Measurements from ENCODE around the gene ACR. TPM values are rescaled to one million over a fixed set of nuclear protein-coding genes. Genes with fewer than 3 reads are reported as not detected.

Gene ACR
- polyA plus RNA-seq, 1 of the 3 experiments (the other 2 are of a cell fraction), result 0.15 TPM

DNA sequence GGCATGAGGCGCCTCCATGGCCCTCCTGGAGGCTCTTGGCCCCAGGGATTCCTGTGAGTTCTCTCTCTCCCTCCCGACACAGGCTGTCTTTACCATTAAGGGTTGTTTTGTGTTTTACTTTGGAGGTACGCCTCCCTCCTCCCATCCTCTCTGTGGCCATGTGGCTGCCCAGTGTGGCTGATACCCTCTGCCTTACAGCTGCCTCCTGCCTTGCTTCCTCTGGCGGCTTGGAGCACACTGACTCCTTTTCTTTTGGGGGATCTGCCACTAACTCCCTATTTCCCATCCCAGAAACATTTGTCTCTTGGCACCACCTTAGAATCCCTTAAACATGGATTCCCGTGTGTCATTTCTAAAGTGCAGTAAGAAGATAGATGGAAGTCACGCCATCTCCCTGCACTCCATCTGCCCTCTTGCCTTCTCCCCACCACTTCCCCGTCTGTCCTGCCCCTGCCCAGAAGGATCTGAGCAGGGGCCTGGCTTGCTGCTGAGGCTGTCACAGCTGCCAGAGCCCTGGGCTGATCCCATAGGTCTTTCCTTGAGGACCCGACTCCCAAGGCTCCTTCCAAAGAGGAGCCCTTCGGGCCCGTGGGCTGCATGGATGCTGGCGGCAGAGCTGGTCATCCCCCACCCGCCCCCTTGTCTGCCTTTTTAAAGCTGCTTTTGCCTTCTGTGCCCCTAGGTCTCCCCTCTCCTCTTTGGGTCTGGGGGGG is 15.1 kb upstream of the ACR start:
- no peak overlapping the region for H3K27ac ChIP-seq (ENCODE audit: low read depth in 2 of 2, low read length in 1 of 2)
- CTCF ChIA-PET, result interaction anchor here (1.0 to 2.1 kb wide), 4 partner anchors 10 to 60 kb away, joined by 3 to 8 read pairs (median 4); partner anchors contain the start of gene ACR

GRCh38 chr22:50723991-50724390 is 14.0 kb upstream of the ACR start:
- ChIA-PET CTCF (no interaction called here), POLR2A (no interaction called here)
- H3K4me2 ChIP-seq, result no peak overlapping the region
- no peak overlapping the region for H3K4me3 ChIP-seq (ENCODE audit: low read depth in 2 of 2, low read length in 1 of 2)
- H3K79me2 ChIP-seq (ENCODE audit: insufficient read depth), result no peaks in the 10 kb centered on the region
- no peaks in the 10 kb centered on the region for H3K36me3 ChIP-seq (replicated peaks in 1 of 2; ENCODE audit: control insufficient read depth in 1 of 2, insufficient read depth in 2 of 2, low read length in 1 of 2)
- no peaks in the 10 kb centered on the region for H3K4me1 ChIP-seq (ENCODE audit: control insufficient read depth in 1 of 2, insufficient read depth in 2 of 2, low read depth in 1 of 2, low read length in 1 of 2)
- H3F3A ChIP-seq (replicated peaks; ENCODE audit: insufficient read depth), result no peaks in the 10 kb centered on the region
- no peaks in the 10 kb centered on the region for H3K9me2 ChIP-seq
- 91% methylated on average over 6 of the region's 7 CpGs for WGBS (ENCODE audit: low lambda C conversion rate)
- no peak overlapping the region for H3K9ac ChIP-seq
- H4K20me1 ChIP-seq (ENCODE audit: insufficient read depth), result no peaks in the 10 kb centered on the region
- H3K27me3 ChIP-seq (ENCODE audit: insufficient read depth), result no peaks in the 10 kb centered on the region
- no peak overlapping the region for H3K27ac ChIP-seq (ENCODE audit: low read depth in 2 of 2, low read length in 1 of 2)
- H2AFZ ChIP-seq (ENCODE audit: low read depth), result no peak overlapping the region
- H3K9me3 ChIP-seq, result no peaks in the 10 kb centered on the region
- DNase-seq, result no peak
- no peak for TF ChIP-seq PBX3 (IDR thresholded peaks at IDR 0.05)
- TF ChIP-seq YY1 (IDR thresholded peaks at IDR 0.05; ENCODE audit: low read depth), result no peak
- TF ChIP-seq, protein P1, sequence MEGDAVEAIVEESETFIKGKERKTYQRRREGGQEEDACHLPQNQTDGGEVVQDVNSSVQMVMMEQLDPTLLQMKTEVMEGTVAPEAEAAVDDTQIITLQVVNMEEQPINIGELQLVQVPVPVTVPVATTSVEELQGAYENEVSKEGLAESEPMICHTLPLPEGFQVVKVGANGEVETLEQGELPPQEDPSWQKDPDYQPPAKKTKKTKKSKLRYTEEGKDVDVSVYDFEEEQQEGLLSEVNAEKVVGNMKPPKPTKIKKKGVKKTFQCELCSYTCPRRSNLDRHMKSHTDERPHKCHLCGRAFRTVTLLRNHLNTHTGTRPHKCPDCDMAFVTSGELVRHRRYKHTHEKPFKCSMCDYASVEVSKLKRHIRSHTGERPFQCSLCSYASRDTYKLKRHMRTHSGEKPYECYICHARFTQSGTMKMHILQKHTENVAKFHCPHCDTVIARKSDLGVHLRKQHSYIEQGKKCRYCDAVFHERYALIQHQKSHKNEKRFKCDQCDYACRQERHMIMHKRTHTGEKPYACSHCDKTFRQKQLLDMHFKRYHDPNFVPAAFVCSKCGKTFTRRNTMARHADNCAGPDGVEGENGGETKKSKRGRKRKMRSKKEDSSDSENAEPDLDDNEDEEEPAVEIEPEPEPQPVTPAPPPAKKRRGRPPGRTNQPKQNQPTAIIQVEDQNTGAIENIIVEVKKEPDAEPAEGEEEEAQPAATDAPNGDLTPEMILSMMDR (IDR thresholded peaks at IDR 0.05), result no peak
- TF ChIP-seq SMC3 (IDR thresholded peaks at IDR 0.05; ENCODE audit: low read depth, low read length), result no peak
- TF ChIP-seq ZBTB33 (IDR thresholded peaks at IDR 0.05; ENCODE audit: borderline replicate concordance, low read depth), result no peak
- no peak for TF ChIP-seq GATA2 (CRISPR knock-in tag; IDR thresholded peaks at IDR 0.05)
- TF ChIP-seq, protein P2, sequence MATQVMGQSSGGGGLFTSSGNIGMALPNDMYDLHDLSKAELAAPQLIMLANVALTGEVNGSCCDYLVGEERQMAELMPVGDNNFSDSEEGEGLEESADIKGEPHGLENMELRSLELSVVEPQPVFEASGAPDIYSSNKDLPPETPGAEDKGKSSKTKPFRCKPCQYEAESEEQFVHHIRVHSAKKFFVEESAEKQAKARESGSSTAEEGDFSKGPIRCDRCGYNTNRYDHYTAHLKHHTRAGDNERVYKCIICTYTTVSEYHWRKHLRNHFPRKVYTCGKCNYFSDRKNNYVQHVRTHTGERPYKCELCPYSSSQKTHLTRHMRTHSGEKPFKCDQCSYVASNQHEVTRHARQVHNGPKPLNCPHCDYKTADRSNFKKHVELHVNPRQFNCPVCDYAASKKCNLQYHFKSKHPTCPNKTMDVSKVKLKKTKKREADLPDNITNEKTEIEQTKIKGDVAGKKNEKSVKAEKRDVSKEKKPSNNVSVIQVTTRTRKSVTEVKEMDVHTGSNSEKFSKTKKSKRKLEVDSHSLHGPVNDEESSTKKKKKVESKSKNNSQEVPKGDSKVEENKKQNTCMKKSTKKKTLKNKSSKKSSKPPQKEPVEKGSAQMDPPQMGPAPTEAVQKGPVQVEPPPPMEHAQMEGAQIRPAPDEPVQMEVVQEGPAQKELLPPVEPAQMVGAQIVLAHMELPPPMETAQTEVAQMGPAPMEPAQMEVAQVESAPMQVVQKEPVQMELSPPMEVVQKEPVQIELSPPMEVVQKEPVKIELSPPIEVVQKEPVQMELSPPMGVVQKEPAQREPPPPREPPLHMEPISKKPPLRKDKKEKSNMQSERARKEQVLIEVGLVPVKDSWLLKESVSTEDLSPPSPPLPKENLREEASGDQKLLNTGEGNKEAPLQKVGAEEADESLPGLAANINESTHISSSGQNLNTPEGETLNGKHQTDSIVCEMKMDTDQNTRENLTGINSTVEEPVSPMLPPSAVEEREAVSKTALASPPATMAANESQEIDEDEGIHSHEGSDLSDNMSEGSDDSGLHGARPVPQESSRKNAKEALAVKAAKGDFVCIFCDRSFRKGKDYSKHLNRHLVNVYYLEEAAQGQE (IDR thresholded peaks at IDR 0.05; ENCODE audit: low read depth, low read length), result no peak
- no peak for TF ChIP-seq RXRA (IDR thresholded peaks at IDR 0.05; ENCODE audit: borderline replicate concordance, low read depth)
- TF ChIP-seq ELF1 (IDR thresholded peaks at IDR 0.05), result no peak
- no peak for TF ChIP-seq FOXM1 (IDR thresholded peaks at IDR 0.05; ENCODE audit: low read depth)
- no peak for TF ChIP-seq EP300 (IDR thresholded peaks at IDR 0.05; ENCODE audit: borderline replicate concordance in 1 of 2, low read depth in 1 of 2, low read length in 1 of 2)

More for the DNA sequence above, 15.1 kb upstream of the ACR start:
- Histone ChIP-seq H3K4me2 (no peak overlapping the region), H3K9me3 (no peaks in the 10 kb centered on the region), H3K9ac (no peak overlapping the region), H3F3A (replicated peaks; ENCODE audit: insufficient read depth) (no peaks in the 10 kb centered on the region), H3K4me1 (ENCODE audit: control insufficient read depth in 1 of 2, insufficient read depth in 2 of 2, low read depth in 1 of 2, low read length in 1 of 2) (no peaks in the 10 kb centered on the region), H3K9me2 (no peaks in the 10 kb centered on the region), H3K36me3 (replicated peaks in 1 of 2; ENCODE audit: control insufficient read depth in 1 of 2, insufficient read depth in 2 of 2, low read length in 1 of 2) (no peaks in the 10 kb centered on the region), H2AFZ (ENCODE audit: low read depth) (no peak overlapping the region), H3K79me2 (ENCODE audit: insufficient read depth) (no peaks in the 10 kb centered on the region), H3K4me3 (ENCODE audit: low read depth in 2 of 2, low read length in 1 of 2) (no peak overlapping the region), H3K27me3 (ENCODE audit: insufficient read depth) (no peaks in the 10 kb centered on the region), H4K20me1 (ENCODE audit: insufficient read depth) (no peaks in the 10 kb centered on the region)
- DNase-seq, result no peak
- TF ChIP-seq SMC3 (IDR thresholded peaks at IDR 0.05; ENCODE audit: low read depth, low read length) (no peak), EZH2phosphoT487 (IDR thresholded peaks at IDR 0.05; ENCODE audit: borderline replicate concordance, low read depth) (no peak), RCOR1 (IDR thresholded peaks at IDR 0.05; ENCODE audit: low read length) (no peak), TAF1 (IDR thresholded peaks at IDR 0.05; ENCODE audit: borderline replicate concordance, low read depth, low read length) (no peak), TEAD4 (IDR thresholded peaks at IDR 0.05; ENCODE audit: borderline replicate concordance, insufficient read depth) (no peak), NFIC (IDR thresholded peaks at IDR 0.05; ENCODE audit: borderline replicate concordance) (no peak), POLR2AphosphoS5 (IDR thresholded peaks at IDR 0.05; ENCODE audit: low read depth, low read length) (no peak), MEF2A (IDR thresholded peaks at IDR 0.05; ENCODE audit: borderline replicate concordance, low read depth) (no peak), MXI1 (IDR thresholded peaks at IDR 0.05; ENCODE audit: low read depth, low read length) (no peak), PBX3 (IDR thresholded peaks at IDR 0.05) (no peak)
- POLR2A ChIA-PET, result no interaction called here
- 89% methylated on average over 12 of the region's 12 CpGs for WGBS (ENCODE audit: low lambda C conversion rate)
